HG02571 (cell line): ENCODE data around the gene HERPUD2.
"Not testable (repeated sequence)": the region's sequence is repeated elsewhere in the genome, so short reads cannot be mapped to it uniquely, and the experiment has no call there.

Experiments
- ATAC-seq: cut with Tn5 transposase; IDR thresholded peaks from one replicate; pipeline ENCODE4 v1.9.1; 2021; ENCODE audit warnings: mild to moderate bottlenecking, moderate library complexity; ENCODE audit not compliant: unreplicated experiment

HERPUD2 gene

DNA sequence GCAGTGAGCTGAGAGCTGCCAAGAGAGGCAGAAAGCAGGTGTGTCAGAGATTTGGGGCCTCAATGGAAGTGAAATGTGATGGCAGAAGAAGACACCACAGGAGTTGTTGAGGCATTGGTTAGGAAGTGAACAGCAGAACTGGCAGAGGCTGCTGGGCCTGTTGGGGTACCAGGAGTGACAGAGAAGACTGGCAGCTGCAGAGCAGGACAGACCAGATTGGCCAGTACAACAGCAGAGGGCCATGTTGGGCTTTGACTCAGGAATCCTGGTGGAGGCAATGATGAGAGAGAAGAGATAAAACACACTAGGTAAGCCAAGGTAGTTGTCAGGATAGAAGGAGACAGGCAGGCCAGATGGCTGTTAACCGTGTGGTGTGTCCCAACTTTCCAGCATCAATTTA lies 19.9 kb upstream of the HERPUD2 start:
- no peak for ATAC-seq

DNA sequence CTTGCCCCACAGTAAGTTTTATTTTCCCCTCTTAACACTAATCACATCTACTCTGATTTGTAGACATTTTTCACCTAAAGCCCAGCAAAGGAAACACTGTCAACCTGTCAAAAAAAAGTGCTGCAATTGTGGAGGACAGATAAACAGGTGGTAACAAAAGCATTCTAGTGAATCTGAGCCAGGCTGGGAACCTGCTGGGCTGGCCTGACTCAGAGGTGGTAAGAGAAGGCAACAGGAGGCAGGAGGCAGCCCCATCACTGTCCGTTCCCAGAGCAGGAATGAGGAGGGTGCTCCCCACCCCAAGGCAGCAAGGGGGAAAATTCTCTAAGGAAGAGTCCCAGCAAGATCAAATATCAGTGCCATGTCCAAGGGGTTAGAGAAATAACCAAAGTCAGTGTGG lies 19.5 kb upstream of the HERPUD2 start:
- ATAC-seq: no peak

DNA sequence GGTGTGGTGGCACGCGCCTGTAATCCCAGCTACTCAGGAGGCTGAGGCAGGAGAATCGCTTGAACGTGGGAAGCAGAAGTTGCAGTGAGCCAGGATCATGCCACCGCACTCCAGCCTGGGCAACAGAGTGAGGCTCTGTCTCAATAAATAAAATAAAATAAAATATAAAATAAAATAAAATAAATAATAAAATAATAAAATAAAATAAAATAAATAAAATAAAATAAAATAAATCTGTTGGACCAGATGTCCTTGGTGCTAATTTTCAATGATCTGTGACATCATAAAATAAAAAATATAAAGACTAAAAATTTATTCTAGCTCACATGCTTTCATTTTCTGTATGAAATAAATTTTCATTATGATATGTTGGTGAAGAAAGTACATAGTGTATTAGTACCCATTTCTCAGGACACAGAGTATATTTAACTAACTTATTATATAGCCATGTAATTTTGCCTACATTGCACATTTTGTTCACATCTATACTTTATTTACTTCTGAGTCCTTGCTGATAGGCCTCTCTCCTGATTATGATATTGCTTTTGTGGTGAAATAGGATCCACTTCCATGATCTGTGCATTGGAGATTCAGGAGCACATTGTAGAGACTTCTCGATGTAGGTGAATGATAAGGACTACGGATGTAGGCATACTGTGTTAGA lies 17.8 kb upstream of the HERPUD2 start:
- ATAC-seq: no peak

- ATAC-seq: no peak
Measured at GRCh38 chr7:35707422-35707821, 12.5 kb upstream of the HERPUD2 start.

GRCh38 chr7:35705932-35706461 lies 11.1 kb upstream of the HERPUD2 start:
- ATAC-seq: no peak

DNA sequence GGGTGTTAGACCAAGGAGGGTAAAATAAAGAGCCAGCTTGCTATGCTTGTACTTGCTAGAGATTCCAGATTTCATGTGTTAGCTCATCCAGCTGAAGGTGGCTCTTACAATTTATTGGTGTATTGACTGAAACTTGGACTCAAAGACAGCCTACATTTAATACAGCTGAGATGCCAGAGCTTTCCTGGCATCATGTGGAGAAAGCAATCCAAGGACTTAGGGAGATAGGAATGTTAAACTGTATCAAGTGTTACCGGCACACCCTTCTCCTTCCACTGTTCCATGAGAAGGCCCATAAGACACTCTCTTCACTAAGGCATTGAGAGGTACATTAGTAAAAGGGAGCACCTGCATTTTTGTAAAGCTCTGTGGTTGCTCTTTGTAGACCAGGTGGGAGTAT lies 9.3 kb upstream of the HERPUD2 start:
- no peak for ATAC-seq

DNA sequence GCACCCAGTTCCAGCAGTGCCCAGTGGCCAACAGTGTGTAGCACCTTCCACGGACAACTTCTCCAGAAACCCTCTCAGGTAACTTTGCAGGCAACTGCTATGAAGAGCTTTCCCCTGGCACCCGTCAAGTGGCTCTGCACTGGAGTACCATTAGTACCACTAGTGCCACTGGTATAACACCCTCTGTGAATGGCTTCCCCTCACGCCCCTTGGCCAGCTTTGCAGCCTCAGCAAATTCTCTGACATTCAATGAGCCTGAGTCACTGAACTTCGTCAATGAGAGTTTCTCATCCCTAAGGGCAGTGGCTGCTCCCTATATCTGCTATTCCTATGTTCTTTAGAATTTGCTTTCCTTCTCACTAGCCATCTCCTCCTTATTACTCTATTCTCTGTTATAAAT lies 7.6 kb upstream of the HERPUD2 start:
- ATAC-seq: no peak

GRCh38 chr7:35701287-35701900 lies 6.5 kb upstream of the HERPUD2 start:
- ATAC-seq: peak; percentile 65

DNA sequence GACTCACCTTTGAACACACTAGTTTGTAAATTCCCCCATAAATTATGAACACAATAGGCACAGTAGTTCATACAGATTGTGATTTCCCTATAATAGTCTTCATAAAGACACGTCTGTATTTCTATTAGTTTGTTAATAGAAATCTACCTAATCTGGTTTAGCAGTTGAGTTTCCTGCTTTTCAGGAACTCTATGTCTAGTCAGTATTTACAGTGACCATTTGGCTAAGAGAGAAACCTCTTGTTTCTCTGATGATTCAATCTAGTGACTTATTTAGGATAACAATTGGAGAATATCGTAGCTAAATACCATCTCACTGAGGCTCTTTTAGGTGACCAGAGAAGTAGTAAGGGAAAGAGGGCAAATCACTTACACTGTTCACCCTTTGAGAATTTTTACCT lies 5.9 kb upstream of the HERPUD2 start:
- ATAC-seq: no peak

DNA sequence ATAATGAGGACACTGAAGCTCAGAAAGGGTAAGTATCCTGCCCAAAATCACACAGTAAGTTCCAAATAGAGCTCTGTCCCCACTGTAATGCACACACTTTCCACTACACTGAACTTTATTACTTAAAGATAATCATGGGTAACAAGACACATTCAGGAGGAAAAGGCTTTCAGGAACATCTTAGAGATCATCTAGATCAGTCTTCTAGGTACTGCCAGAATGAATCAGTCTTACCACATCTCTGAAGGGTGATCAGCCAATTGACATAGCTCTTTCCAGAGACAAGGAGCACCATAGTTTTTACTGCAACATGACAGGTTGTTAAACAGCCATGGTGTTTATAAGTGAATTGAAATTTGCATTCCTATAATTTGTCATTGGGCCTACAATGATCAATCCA lies 5.4 kb upstream of the HERPUD2 start:
- no peak for ATAC-seq

GRCh38 chr7:35699796-35700305 lies 4.9 kb upstream of the HERPUD2 start:
- ATAC-seq: no peak

DNA sequence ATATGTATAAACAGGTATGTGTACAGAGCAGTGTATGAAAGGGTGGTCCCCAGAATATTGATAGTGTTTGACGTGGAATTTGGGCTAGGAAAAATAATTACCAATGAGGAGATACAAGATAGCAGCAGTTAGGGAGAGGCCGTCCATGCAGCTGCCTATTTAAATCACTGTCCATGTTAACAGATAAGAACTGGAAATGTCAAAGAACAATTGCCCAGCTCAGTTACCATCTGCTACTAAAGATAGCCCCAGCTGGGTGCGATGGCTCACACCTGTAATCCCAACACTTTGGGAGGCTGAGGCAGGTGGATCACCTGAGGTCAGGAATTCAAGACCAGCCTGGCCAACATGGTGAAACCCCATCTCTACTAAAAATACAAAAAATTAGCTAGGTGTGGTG lies 3.4 kb upstream of the HERPUD2 start:
- ATAC-seq: not testable (repeated sequence)

DNA sequence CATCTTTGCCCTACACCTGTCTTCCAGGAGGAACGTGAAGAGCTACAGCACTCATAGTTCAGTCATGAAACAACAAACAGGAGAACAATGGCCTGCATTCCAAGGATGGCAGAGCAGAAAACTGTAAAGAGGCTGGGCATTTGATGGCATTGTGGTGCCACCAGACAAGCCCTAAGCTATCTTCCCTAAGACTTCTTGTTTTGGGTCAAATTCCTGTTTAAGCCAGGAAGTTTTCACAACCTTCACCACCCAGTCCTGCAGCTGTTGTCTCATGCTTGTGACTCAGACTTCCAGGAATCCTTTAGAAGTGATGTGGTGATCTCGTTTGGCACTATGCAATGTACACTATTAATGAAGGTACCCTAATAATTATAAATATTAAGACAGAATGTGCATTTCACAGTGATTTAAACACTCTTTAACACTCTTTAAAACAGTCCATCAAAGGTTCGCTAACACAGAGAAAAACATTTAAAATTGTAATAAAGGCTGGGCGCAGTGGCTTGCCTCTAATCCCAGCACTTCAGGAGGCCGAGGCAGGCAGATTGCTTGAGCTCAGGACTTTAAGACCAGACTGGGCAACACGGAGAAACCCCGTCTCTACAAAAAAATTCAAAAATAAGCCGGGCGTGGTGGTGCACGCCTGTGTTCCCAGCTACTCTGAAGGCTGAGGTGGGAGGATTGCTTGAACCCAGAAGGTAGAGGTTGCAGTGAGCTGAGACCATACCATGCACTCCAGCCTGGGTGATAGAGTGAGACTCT lies 2.7 kb upstream of the HERPUD2 start:
- no peak for ATAC-seq

GRCh38 chr7:35695987-35696386 lies 1.1 kb upstream of the HERPUD2 start:
- ATAC-seq: no peak

GRCh38 chr7:35695473-35695850 lies 527 bp upstream of the HERPUD2 start:
- no peak for ATAC-seq

DNA sequence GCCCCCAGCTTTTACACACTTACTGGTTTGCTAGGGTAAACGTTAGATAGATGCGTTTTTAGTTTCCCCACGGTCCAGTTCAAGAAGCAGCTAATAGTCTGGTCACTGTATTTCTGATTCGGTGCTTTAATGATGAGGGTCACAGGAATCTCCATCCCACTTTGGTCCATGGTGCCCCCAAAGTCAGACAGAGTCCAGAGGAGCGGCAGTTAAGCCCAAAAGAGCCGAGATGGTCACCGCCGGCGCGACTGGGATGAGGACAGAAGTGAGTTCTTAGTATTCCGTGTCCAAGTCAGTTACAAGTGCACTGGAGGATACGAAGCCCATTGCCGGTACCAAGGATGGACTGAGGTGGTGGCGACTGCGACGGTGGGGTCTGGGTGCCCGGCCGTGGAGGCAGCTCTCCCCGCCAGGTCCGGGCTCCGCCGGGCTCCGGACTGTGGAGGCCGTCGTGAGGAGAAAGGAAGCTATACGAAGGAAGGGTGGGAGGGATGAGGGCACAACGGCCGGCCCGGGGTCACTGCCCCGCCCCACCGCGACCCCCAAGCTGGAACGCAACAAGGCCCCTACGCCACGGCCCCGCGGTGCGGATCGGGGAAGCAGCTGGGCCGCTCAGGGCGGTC lies 663 bp downstream of the HERPUD2 start:
- peak; percentile 13 for ATAC-seq

DNA sequence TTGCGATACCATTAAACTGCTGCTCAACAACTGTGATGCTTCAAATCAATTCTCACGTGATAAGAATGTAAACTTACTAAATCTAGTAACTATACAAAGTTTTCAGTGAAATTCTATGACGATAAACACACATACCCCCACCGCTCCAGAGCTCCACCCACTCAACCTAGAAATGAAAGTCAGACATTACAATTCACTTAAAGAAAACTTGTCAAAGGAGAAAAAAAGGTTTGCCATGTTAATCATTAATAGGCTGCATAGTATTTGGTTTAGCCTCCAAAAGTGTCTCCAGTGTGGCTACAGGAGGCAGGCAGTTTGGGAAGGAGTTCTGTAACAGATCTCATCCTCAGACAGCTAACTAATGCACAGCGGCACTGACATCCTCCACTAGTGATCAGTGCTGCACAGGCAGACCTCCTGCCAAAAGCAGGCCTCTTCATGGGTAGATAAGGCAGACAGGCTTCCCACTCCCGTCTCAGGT lies 3.1 kb downstream of the HERPUD2 start:
- no peak for ATAC-seq

- ATAC-seq: no peak
Measured at GRCh38 chr7:35691366-35691765, 3.6 kb downstream of the HERPUD2 start.

DNA sequence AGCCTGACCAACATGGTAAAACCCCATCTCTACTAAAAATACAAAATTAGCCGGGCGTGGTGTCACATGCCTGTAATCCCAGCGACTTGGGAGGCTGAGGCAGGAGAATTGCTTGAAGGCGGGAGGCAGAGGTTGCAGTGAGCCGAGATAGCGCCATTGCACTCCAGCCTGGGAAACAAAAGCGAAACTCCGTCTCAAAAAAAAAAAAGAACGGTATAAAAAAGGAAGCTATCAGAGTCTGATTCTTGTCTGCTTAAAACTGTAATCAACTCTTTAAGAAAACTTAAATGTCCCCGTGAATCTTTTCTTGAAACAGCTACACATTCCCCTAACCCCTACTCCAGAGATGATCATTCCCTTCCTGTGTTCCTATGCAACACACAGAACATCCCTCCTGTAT lies 4.3 kb downstream of the HERPUD2 start:
- not testable (repeated sequence) for ATAC-seq

DNA sequence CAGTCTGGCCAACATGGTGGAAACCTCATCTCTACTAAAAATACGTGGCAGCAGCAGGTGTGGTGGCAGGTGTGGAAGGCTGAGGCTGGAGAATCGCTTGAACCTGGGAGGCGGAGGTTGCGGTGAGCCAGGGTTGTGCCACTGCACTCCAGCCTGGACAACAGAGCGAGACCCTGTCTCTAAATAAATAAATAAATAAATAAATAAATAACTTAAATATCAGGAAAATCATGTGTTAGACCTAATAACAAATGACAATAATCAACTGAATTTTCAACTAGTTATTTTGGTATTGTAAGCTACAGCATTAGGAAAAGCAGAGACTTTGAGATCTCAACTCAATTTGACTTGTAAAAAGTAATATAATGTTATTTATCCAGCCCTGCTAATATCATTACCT lies 9.2 kb downstream of the HERPUD2 start:
- no peak for ATAC-seq
